Left ventricle myocardium superior (tissue), 1 donor: ENCODE measurements around the gene MPRIP. TPM values are rescaled to one million over a fixed set of nuclear protein-coding genes. Genes with fewer than 3 reads are reported as not detected.

ENCODE experiments used
- ATAC-seq: fragments of 200-7000 bp; cut with Tn5 transposase; one replicate; pipeline ENCODE4 v1.9.1; 2020; ENCODE audit warnings: mild to moderate bottlenecking, moderate library complexity
- DNase-seq: peaks from one replicate; pipeline ENCODE4 v3.0.0-alpha.2; 2020
- intact Hi-C: fragments of 100-400 bp; cut with micrococcal nuclease; formaldehyde crosslinking; loops from one replicate; pipeline ENCODE4 v1.11.0; 2022
- total RNA-seq: library from RNA; stranded (reverse); fragmentation: NEBNext Ultra II Directional; extraction: Animal tissue kit (Norgen Biotek cat#: 25700); gene quantifications from one replicate; pipeline ENCODE4 v1.2.1, GENCODE V29; 2021
- donor health status: DM: no; HTN: yes; CAD: no; lungs with severe emphysema.

The MPRIP gene
- total RNA-seq, 1 donor from 2014 or later, result 335 TPM

GRCh38 chr17:17226451-17227265 is 184.4 kb downstream of the MPRIP start:
- ATAC-seq (no peak), DNase-seq (no peak)
- intact Hi-C loops, result no loop called here

GRCh38 chr17:17227608-17228520 is 185.6 kb downstream of the MPRIP start:
- peak; percentile 79 for DNase-seq
- intact Hi-C loops, result no loop called here
- peak; percentile 93 for ATAC-seq

- peak; percentile 39 for ATAC-seq
- peak; percentile 53 for DNase-seq
- intact Hi-C loops, result no loop called here
Measured at GRCh38 chr17:17228521-17229279, 186.4 kb downstream of the MPRIP start.

- DNase-seq (no peak), ATAC-seq (no peak)
- intact Hi-C loops, result no loop called here
Measured at GRCh38 chr17:17229416-17230384, 187.4 kb downstream of the MPRIP start.

- no peak for DNase-seq
- intact Hi-C loops, result no loop called here
- ATAC-seq, result no peak
Measured at GRCh38 chr17:17231621-17232302, 189.5 kb downstream of the MPRIP start.

- intact Hi-C loops, result no loop called here
- DNase-seq (no peak), ATAC-seq (no peak)
Measured at GRCh38 chr17:17232303-17232621, 190.0 kb downstream of the MPRIP start.

GRCh38 chr17:17235212-17236174 is 193.2 kb downstream of the MPRIP start:
- ATAC-seq, result peak; percentile 13

GRCh38 chr17:17236295-17237025 is 194.2 kb downstream of the MPRIP start:
- DNase-seq (no peak), ATAC-seq (peak; percentile 17)
- intact Hi-C loops, result no loop called here

More at GRCh38 chr17:17235212-17236174, 193.2 kb downstream of the MPRIP start:
- DNase-seq, result no peak
- intact Hi-C loops, result no loop called here

GRCh38 chr17:17237026-17237799 is 195.0 kb downstream of the MPRIP start, which contains the start of gene FLCN:
FLCN (minus strand) TSS chr17:17237168; CDS start chr17:17228137, 9,031 bp downstream.
- ATAC-seq, result peak; percentile 95
- intact Hi-C loops, result no loop called here
- peak; percentile 97 for DNase-seq

GRCh38 chr17:17239832-17240231 is 197.6 kb downstream of the MPRIP start:
- DNase-seq (no peak), ATAC-seq (no peak)
- intact Hi-C loops, result no loop called here

- ATAC-seq (no peak), DNase-seq (no peak)
- intact Hi-C loops, result no loop called here
Measured at GRCh38 chr17:17241656-17242055, 199.4 kb downstream of the MPRIP start.

- intact Hi-C loops, result no loop called here
- ATAC-seq, result no peak
- no peak for DNase-seq
Measured at GRCh38 chr17:17242246-17242645, 200.0 kb downstream of the MPRIP start.
